Osteoblast (primary cell): Measurements from ENCODE around the gene CPEB4. TPM values are rescaled to one million over a fixed set of nuclear protein-coding genes. Genes with fewer than 3 reads are reported as not detected.

ENCODE experiments used
- DNase-seq: peaks from one replicate; pipeline ENCODE4 v3.0.0; 2011; ENCODE audit warnings: low spot score, mixed read lengths; ENCODE audit not compliant: insufficient read length; ENCODE audit errors: missing footprints
- H2AFZ ChIP-seq: 2 replicates; pipeline ENCODE4 v1.6.0; 2011; ENCODE audit warnings: mild to moderate bottlenecking, low read length
- H3K27ac ChIP-seq: 2 replicates; pipeline ENCODE4 v1.5.1; 2011; ENCODE audit warnings: mild to moderate bottlenecking, low read depth, low read length, moderate library complexity
- H3K27me3 ChIP-seq: 2 replicates; pipeline ENCODE4 v1.6.0; 2012; ENCODE audit warnings: mild to moderate bottlenecking, control low read depth, inconsistent platforms, low read length, moderate library complexity; ENCODE audit not compliant: insufficient read depth
- H3K36me3 ChIP-seq: 2 replicates; pipeline ENCODE4 v1.5.1; 2011; ENCODE audit warnings: mild to moderate bottlenecking, low read length, control low read depth, moderate library complexity; ENCODE audit not compliant: insufficient read depth
- H3K4me1 ChIP-seq: 2 replicates; pipeline ENCODE4 v1.5.1; 2011; ENCODE audit warnings: mild to moderate bottlenecking, low read length, control low read depth, moderate library complexity; ENCODE audit not compliant: insufficient read depth
- H3K4me2 ChIP-seq: 2 replicates; pipeline ENCODE4 v1.6.0; 2011; ENCODE audit warnings: mild to moderate bottlenecking, low read length; ENCODE audit not compliant: insufficient read depth
- H3K4me3 ChIP-seq: fragments of 200-600 bp; sonication (generic); 3 replicates; pipeline ENCODE4 v1.5.1; 2012; ENCODE audit warnings: mild to moderate bottlenecking, low read length, inconsistent platforms; ENCODE audit not compliant: insufficient read depth
- H3K79me2 ChIP-seq: 2 replicates; pipeline ENCODE4 v1.6.0; 2012; ENCODE audit warnings: mild to moderate bottlenecking, low read length, control low read depth, inconsistent platforms; ENCODE audit not compliant: insufficient read depth
- H3K9me3 ChIP-seq: 2 replicates; pipeline ENCODE4 v1.5.1; 2011; ENCODE audit warnings: low read depth, low read length, control low read depth
- H4K20me1 ChIP-seq: 2 replicates; pipeline ENCODE4 v1.6.0; 2012; ENCODE audit warnings: mild to moderate bottlenecking, low read length, control low read depth; ENCODE audit not compliant: insufficient read depth
- total RNA-seq: library from RNA; depleted of rRNA; stranded (reverse); fragments of >200 nt; gene quantifications from 2 replicates; pipeline ENCODE4 v1.2.3, GENCODE V29; 2012
- TF ChIP-seq, protein P1 (sequence below): IDR thresholded peaks from 2 replicates; pipeline ENCODE4 v1.5.1; 2011; ENCODE audit warnings: mild to moderate bottlenecking, low read depth, low read length, moderate library complexity; ENCODE audit errors: extremely low read depth

The CPEB4 gene
- total RNA-seq, 1 donor = 41.6 TPM

DNA sequence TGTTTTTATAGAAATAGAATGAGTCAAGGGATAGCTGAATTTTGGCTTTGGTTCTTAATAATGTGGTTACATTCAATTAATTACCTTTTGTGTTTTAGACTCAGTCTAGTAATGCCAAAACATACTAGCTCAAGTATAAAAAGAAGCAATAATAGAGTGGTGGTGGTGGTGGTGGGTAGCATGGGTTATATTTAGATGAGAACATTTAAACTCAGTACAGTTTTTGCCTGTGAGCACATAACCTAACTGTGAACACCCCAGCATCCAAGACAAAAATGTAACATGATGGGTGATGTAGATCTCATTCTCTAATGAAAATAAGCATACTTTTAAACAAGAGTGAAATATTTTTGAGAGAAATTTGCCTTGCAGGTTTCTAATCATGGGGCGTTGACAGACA is 14.2 kb downstream of the CPEB4 start:
- Histone ChIP-seq H3K27ac (no peak overlapping the region), H3K27me3 (no peaks in the 10 kb centered on the region), H3K9me3 (no peaks in the 10 kb centered on the region), H3K4me3 (no peak overlapping the region), H3K4me2 (no peak overlapping the region), H3K79me2 (peaks cover 83% of the 10 kb centered on the region), H4K20me1 (peaks cover 16% of the 10 kb centered on the region), H3K4me1 (peaks cover under 1% of the 10 kb centered on the region), H3K36me3 (no peaks in the 10 kb centered on the region), H2AFZ (no peak overlapping the region)
- no peak for DNase-seq
- TF ChIP-seq, protein P1, sequence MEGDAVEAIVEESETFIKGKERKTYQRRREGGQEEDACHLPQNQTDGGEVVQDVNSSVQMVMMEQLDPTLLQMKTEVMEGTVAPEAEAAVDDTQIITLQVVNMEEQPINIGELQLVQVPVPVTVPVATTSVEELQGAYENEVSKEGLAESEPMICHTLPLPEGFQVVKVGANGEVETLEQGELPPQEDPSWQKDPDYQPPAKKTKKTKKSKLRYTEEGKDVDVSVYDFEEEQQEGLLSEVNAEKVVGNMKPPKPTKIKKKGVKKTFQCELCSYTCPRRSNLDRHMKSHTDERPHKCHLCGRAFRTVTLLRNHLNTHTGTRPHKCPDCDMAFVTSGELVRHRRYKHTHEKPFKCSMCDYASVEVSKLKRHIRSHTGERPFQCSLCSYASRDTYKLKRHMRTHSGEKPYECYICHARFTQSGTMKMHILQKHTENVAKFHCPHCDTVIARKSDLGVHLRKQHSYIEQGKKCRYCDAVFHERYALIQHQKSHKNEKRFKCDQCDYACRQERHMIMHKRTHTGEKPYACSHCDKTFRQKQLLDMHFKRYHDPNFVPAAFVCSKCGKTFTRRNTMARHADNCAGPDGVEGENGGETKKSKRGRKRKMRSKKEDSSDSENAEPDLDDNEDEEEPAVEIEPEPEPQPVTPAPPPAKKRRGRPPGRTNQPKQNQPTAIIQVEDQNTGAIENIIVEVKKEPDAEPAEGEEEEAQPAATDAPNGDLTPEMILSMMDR = no peak

DNA sequence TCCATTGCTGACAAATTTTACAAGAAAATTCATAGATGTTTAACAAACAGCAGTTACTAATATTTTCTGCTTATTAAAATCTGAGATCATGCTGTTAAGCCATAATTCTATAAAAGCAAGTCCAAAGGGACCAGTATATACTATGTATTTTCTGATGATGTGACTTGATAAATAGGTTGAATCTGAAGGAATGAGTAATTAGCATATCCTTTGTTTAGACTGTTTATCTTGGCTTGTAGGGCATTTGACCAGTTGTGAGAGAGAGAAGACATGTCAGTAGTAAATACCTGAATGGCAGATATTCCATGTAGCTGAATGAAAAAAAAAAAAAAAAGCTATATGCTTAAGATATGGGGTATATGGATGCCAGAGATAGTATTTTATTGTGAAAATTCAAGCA is 14.6 kb downstream of the CPEB4 start:
- peaks cover 5% of the 10 kb centered on the region for H3K4me1 ChIP-seq
- H3K27me3 ChIP-seq = no peaks in the 10 kb centered on the region
- no peaks in the 10 kb centered on the region for H3K9me3 ChIP-seq
- no peak for DNase-seq
- H3K4me2 ChIP-seq = no peak overlapping the region
- H2AFZ ChIP-seq = no peak overlapping the region
- H4K20me1 ChIP-seq = peaks cover 20% of the 10 kb centered on the region
- H3K36me3 ChIP-seq = no peaks in the 10 kb centered on the region
- H3K4me3 ChIP-seq = no peak overlapping the region
- peaks cover 86% of the 10 kb centered on the region for H3K79me2 ChIP-seq
- TF ChIP-seq, protein P1 = no peak
- H3K27ac ChIP-seq = no peak overlapping the region

DNA sequence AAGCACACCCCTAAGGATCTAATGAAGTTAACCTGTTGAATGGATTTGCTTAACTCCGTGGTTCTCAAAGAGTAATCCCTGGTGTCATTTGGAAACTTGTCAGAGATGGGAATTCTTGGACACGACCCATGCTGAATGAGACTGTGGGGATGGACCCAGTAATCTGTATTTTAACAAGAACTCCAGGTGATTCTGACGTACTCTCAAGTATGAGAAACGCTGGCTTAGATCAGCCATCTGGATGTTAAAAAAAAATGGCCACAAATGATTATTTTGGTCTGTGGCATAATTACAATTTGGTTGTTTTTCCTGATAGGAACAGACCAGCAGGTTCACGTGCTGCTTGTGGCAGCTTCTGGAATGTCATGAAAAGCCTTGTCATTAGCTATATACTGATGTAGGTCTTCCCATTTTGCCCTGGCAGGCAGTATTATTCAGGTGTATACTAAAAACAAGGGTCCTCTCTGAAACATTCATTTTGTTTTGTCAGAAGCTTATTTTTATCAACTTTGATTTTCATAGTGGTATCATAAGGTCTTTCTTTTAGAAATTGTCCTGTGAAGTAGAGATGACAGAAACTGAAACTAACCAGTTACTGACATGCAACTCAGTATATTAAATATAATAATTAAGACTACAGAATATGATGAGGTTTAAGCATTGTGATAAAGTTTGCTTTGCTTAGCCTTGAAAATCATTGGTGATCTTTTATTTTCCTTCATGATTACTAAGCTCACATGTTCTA is 15.4 kb downstream of the CPEB4 start:
- Histone ChIP-seq H3K27me3 (no peaks in the 10 kb centered on the region), H3K4me2 (no peak overlapping the region), H4K20me1 (peaks cover 25% of the 10 kb centered on the region), H3K79me2 (peaks cover 88% of the 10 kb centered on the region), H3K9me3 (no peaks in the 10 kb centered on the region), H3K36me3 (no peaks in the 10 kb centered on the region), H3K4me3 (no peak overlapping the region), H2AFZ (no peak overlapping the region), H3K27ac (no peak overlapping the region), H3K4me1 (peaks cover 9% of the 10 kb centered on the region)
- TF ChIP-seq, protein P1 = no peak
- no peak for DNase-seq

DNA sequence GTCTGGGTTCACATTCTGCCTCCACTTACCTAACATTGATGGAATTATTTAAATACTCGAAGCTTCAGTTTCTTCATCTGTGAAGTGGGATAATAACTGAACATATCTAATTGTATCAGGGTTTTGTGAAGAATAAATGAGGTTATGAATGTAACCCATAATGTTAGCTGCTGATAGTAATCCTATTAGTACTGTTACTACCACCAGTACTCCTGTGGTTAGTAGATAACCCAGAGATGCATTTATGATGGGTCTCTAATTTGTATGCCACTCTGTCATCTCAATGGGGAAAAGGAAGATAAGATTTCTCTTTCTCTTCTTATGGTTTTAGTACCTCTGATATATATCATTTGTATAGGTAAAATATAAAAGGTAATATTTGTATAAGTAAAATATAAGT is 16.0 kb downstream of the CPEB4 start:
- no peak overlapping the region for H3K4me3 ChIP-seq
- no peaks in the 10 kb centered on the region for H3K27me3 ChIP-seq
- TF ChIP-seq, protein P1 = no peak
- DNase-seq = no peak
- H3K4me2 ChIP-seq = no peak overlapping the region
- H3K27ac ChIP-seq = no peak overlapping the region
- H3K36me3 ChIP-seq = no peaks in the 10 kb centered on the region
- no peaks in the 10 kb centered on the region for H3K9me3 ChIP-seq
- H4K20me1 ChIP-seq = peaks cover 25% of the 10 kb centered on the region
- H3K4me1 ChIP-seq = peaks cover 9% of the 10 kb centered on the region
- H3K79me2 ChIP-seq = peaks cover 87% of the 10 kb centered on the region
- H2AFZ ChIP-seq = no peak overlapping the region
